ENCODE results near the gene C1orf210.

The C1orf210 gene

GRCh38 chr1:43318831-43319230 lies 33.5 kb upstream of the C1orf210 start:
- no peak for ATAC-seq
- TF ChIP-seq PPARA (CRISPR knock-in tag; IDR thresholded peaks at IDR 0.05; ENCODE audit: borderline replicate concordance) (no peak), OSR1 (CRISPR knock-in tag; IDR thresholded peaks at IDR 0.05) (no peak), PATZ1 (CRISPR knock-in tag; IDR thresholded peaks at IDR 0.05; ENCODE audit: borderline replicate concordance) (no peak), ZNF70 (CRISPR knock-in tag; IDR thresholded peaks at IDR 0.05) (no peak), ZFP30 (CRISPR knock-in tag; IDR thresholded peaks at IDR 0.05) (no peak), ISL1 (CRISPR knock-in tag; IDR thresholded peaks at IDR 0.05) (no peak), GLIS3 (CRISPR knock-in tag; IDR thresholded peaks at IDR 0.05) (no peak), ARNTL (CRISPR knock-in tag; IDR thresholded peaks at IDR 0.05; ENCODE audit: borderline replicate concordance, low read depth) (no peak), POU6F1 (CRISPR knock-in tag; IDR thresholded peaks at IDR 0.05; ENCODE audit: borderline replicate concordance, low read depth) (no peak), ESRRG (CRISPR knock-in tag; IDR thresholded peaks at IDR 0.05) (no peak), ZNF565 (CRISPR knock-in tag; conservative IDR thresholded peaks at IDR 0.05; ENCODE audit: low read depth) (no peak), CSDC2 (CRISPR knock-in tag; IDR thresholded peaks at IDR 0.05) (no peak), ZFP3 (CRISPR knock-in tag; IDR thresholded peaks at IDR 0.05) (no peak), SNAI2 (CRISPR knock-in tag; IDR thresholded peaks at IDR 0.05) (no peak), CREB5 (CRISPR knock-in tag; IDR thresholded peaks at IDR 0.05; ENCODE audit: low read depth) (no peak), CSRNP3 (CRISPR knock-in tag; IDR thresholded peaks at IDR 0.05) (no peak), ZNF8 (CRISPR knock-in tag; IDR thresholded peaks at IDR 0.05) (no peak)

GRCh38 chr1:43317817-43318471 lies 32.6 kb upstream of the C1orf210 start:
- ATAC-seq, result no peak
- TF ChIP-seq TSHZ2 (CRISPR knock-in tag; IDR thresholded peaks at IDR 0.05) (no peak), TCF4 (CRISPR knock-in tag; IDR thresholded peaks at IDR 0.05; ENCODE audit: borderline replicate concordance) (no peak), TOX (CRISPR knock-in tag; IDR thresholded peaks at IDR 0.05; ENCODE audit: borderline replicate concordance) (no peak), ZFP3 (CRISPR knock-in tag; IDR thresholded peaks at IDR 0.05) (no peak), OSR1 (CRISPR knock-in tag; IDR thresholded peaks at IDR 0.05) (no peak), POU6F1 (CRISPR knock-in tag; IDR thresholded peaks at IDR 0.05; ENCODE audit: borderline replicate concordance, low read depth) (no peak), RARB (CRISPR knock-in tag; IDR thresholded peaks at IDR 0.05) (no peak), PPARA (CRISPR knock-in tag; IDR thresholded peaks at IDR 0.05; ENCODE audit: borderline replicate concordance) (no peak), ARNTL (CRISPR knock-in tag; IDR thresholded peaks at IDR 0.05; ENCODE audit: borderline replicate concordance, low read depth) (no peak), PATZ1 (CRISPR knock-in tag; IDR thresholded peaks at IDR 0.05; ENCODE audit: borderline replicate concordance) (no peak), ZFP30 (CRISPR knock-in tag; IDR thresholded peaks at IDR 0.05) (no peak), CSRNP3 (CRISPR knock-in tag; IDR thresholded peaks at IDR 0.05) (no peak)
